ENCODE data around the gene SLC38A8.

SLC38A8 gene

GRCh38 chr16:84048871-84049270 lies 6.3 kb upstream of the SLC38A8 start:
- DNase-seq (ENCODE audit: low read depth) = no peak

GRCh38 chr16:84048270-84048669 lies 5.7 kb upstream of the SLC38A8 start:
- DNase-seq (ENCODE audit: low read depth) = no peak

GRCh38 chr16:84047626-84048025 lies 5.0 kb upstream of the SLC38A8 start:
- DNase-seq (ENCODE audit: low read depth) = no peak

GRCh38 chr16:84047206-84047605 lies 4.6 kb upstream of the SLC38A8 start:
- no peak for DNase-seq (ENCODE audit: low read depth)

- no peak for DNase-seq (ENCODE audit: low read depth)
These were observed 3.3 kb upstream of the SLC38A8 start for GRCh38 chr16:84045818-84046470.

- no peak for DNase-seq (ENCODE audit: low read depth)
These were observed 2.6 kb upstream of the SLC38A8 start for GRCh38 chr16:84045001-84045817.

GRCh38 chr16:84044118-84044488 lies 1.5 kb upstream of the SLC38A8 start:
- DNase-seq (ENCODE audit: low read depth) = peak; percentile 20

DNA sequence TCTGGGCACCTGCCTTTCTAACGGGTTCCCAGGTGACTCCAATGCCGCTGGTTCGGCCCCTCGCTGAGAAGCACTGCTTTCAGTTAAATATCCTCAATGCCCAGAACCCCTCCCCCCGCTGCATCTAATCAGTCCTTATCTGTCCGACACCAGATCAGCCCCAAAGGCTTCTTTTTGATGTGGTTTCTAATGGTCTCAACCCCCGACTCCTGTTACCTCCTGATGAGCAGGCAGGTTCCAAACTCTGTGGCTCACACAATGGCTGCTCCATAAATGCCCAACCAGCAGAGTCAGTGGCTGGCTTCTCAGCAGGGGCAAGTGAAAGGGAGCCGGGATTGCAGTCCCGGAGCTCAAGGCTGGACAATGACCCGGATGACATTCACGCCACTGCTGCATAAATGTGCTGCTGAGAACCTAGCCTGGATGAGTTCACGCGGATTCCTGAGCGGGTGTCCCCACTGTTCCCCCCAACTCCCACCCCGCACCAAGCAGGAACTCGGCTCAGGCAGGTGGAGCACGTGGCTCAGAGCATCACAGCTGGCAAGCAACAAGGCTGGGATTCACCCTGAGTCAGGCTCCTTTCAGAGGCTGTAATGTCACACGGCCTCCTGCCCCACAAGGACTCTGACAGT lies 1.0 kb upstream of the SLC38A8 start:
- no peak for DNase-seq (ENCODE audit: low read depth)

- no peak for DNase-seq (ENCODE audit: low read depth)
These were observed 387 bp upstream of the SLC38A8 start for GRCh38 chr16:84042879-84043485.

DNA sequence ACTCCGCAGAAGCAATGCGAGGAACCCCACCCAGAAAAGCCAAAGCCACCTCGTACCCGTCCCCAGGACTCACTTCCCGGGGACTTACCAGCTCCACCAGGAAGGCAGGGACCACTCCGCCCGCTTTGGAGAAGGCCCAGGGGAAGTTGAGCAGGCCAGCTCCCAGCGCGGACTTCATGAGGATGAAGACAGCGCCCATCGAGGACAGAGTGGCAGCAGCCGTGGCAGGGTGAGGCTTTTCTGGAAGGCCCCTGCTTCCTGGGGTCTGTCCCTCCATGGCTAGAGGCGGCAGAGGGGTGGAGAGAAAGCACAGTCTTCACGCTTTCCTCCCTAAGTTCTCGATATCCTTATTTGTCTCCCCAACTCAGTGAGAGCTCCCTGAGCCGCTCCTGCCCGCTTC lies 714 bp downstream of the SLC38A8 start:
- no peak for DNase-seq (ENCODE audit: low read depth)

DNA sequence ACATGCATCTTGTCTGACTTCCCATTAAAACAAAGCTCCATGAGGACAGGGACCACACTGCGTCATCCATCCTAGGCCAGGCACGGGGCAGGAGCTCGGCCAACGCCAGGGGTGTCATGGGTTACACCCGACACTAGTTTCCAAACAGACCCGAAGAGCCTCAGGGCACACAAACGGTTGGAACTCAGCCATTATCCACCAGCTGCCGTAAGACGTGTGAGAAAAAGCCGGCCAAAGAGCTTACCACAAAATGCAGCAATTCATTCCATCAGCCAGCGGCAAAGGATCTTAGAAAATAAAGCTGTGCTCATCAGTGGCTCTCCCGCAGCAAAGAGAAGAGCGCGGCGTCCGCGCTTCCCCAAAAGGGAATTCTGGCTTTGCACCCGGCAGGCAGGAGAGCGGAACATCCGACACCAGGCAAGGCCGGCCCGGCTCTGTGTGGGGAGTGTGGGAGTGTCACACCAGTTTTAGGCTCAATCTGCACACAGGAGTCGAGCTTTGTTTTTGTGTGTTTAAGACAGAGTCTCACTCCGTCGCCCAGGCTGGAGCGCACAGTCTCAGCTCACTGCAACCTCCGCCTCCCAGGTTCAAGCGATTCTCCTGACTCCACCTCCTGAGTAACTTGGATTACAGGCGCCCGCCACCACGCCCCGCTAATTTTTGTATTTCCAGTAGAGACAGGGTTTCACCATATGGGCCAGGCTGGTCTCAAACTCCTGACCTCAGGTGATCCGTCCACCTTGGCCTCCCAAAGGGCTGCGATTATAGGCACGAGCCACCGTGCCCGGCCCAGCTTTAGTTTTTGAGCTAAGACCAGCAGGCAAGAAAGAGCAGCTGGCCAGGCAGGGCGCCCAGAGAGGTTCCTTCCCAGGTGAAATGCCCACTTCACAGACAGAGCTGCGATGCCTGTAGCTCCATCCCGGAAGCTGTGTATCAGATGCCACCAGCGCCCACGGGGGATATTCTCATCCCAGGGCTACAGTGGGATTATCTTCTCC lies 1.5 kb downstream of the SLC38A8 start:
- DNase-seq (ENCODE audit: low read depth) = no peak

DNA sequence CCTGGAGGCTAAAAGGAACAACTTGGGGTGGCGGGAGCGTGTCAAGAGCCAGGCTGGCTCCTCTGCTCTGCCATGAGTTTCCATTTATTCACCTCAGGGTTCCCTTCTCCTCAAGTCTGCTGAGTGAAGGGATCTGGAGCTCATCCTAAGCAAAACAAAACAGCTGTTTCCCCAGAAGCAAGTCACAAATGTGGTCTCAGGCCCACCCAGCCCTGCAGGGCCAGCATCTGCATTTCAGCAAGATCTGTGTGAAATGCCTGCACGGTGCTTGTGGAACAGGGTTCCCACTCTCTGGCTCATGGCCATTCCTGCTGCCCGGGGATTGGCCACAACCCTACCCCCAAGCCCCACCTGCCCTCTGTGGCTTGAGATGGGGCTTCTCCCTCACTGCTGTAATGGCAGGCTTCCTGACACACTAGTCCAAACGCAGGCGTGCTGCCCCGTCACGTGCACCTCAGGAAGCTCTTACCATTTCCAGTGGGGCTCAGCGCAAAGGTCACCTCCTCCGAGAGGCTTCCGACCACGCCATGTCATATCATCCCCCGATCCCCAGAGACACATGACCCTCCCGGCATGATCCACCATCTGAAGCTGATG lies 2.3 kb downstream of the SLC38A8 start:
- DNase-seq (ENCODE audit: low read depth) = no peak

- DNase-seq (ENCODE audit: low read depth) = no peak
These were observed 2.9 kb downstream of the SLC38A8 start for GRCh38 chr16:84039696-84040095.

DNA sequence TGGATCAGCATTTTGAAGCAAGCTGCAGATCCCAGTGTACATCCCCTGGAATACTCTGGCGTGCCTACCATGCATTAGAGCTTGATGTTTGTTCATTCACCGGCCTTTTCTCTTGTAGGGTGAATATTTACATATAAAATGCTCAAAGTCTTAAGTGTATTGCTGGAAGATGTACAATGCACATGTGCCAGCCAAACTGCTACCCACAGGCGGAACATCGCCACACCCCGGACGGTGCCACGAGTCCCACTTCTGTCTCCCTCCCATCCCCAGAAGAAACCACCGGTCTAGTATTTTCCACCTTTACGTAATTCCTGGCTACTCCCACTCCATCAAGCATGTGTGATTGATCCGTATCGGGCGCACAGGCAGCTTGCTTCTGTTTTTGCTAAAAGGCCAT lies 4.1 kb downstream of the SLC38A8 start:
- DNase-seq (ENCODE audit: low read depth) = no peak

DNA sequence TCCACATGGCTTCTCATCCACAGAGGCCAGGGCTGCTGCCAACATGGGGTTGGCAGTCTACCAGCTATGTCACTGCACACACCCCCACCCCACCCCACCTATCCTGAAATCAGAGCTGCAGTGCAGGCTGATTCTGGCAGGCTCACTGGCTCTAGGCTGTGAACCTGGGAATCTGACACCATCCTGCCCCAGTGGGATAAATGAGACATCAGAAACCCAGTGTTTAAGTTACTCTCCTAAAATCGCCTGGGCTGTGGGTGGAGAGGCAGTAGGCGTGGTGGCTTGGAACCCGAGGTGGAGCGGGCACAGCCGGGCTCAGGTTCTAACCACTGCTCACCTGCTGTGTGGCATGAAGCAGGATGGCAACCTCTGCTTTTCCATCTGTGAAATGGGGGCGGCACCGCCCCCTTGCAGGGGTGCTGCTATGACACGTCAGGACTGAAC lies 5.6 kb downstream of the SLC38A8 start:
- no peak for DNase-seq (ENCODE audit: low read depth)

DNA sequence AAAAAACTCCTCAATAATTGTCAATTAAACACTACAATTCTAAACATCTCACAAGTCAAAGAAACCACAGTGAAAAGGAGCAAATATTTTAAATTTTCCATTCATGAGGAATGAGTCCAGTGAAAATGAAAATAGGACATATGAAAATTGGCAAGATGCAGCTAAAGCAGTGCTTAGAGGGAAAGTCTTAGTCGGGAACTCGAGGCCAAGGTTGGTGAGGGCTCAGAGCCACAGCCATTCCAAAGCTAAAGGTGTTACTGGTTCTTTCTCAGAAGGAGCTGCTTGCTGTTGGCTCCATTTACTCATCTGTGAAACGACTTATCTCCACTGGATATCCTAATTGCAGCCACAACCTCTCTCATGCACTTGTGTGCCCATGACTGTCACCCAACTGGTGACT lies 6.5 kb downstream of the SLC38A8 start:
- no peak for DNase-seq (ENCODE audit: low read depth)

- no peak for DNase-seq (ENCODE audit: low read depth)
These were observed 8.1 kb downstream of the SLC38A8 start for GRCh38 chr16:84034516-84034915.

- no peak for DNase-seq (ENCODE audit: low read depth)
These were observed 9.1 kb downstream of the SLC38A8 start for GRCh38 chr16:84033251-84034195.

DNA sequence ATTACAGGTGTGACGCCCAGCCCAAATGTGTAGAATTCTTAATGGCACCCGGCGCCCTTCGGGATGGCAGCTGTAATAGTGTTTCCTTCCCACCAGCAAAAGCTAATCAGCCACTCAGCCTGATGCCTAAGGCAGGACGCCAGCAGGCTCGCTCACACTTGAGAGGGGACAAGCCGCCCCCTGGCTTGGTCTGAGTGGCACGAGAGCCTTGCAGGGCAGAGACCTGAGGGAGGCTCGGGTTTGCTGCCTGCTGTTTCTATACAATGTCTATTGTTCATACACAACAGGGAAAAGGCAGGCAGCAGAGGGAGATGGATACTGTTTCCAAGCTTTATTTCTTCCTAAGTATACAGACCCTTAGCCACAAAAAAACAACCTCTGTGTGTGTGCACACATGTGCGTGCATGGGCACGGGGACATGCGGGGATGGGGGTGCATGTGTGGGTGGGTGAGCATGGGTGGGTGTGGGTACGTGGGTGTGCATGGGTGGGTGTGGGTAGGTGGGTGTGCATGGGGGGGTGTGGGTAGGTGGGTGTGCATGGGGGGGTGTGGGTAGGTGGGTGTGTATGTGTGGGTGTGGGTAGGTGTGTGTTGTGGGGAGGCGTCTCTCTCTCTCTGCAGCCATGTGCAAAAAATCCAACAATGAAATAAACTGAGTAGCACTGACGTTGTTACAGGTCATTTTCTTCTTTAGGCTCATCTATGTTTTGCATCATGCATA lies 10.0 kb downstream of the SLC38A8 start:
- DNase-seq (ENCODE audit: low read depth) = no peak
